RKO (cell line): ENCODE data around the gene DYNC1LI1.

Experiments
- DNase-seq: peaks from one replicate; pipeline ENCODE4 v3.0.0-alpha.2; 2016; ENCODE audit warnings: low spot score

The DYNC1LI1 gene

GRCh38 chr3:32492684-32493436 is 77.8 kb downstream of the DYNC1LI1 start:
- DNase-seq, result no peak

- DNase-seq, result no peak
Observed at GRCh38 chr3:32488474-32489008, 82.1 kb downstream of the DYNC1LI1 start.

- DNase-seq, result no peak
Observed at GRCh38 chr3:32487781-32488473, 82.7 kb downstream of the DYNC1LI1 start.

GRCh38 chr3:32484436-32484835 is 86.2 kb downstream of the DYNC1LI1 start:
- DNase-seq, result no peak

- DNase-seq, result no peak
Observed at GRCh38 chr3:32483772-32484171, 86.9 kb downstream of the DYNC1LI1 start.

- no peak for DNase-seq
Observed at GRCh38 chr3:32482693-32483092, 88.0 kb downstream of the DYNC1LI1 start.

- no peak for DNase-seq
Observed at GRCh38 chr3:32481791-32482631, 88.6 kb downstream of the DYNC1LI1 start.

- DNase-seq, result no peak
Observed at GRCh38 chr3:32480604-32481003, 90.1 kb downstream of the DYNC1LI1 start.
